ENCODE measurements around the gene CACNB2. TPM values are rescaled to one million over a fixed set of nuclear protein-coding genes. Genes with fewer than 3 reads are reported as not detected.

Gene CACNB2
- total RNA-seq, 1 donor from 2014 or later: 0.13 TPM

DNA sequence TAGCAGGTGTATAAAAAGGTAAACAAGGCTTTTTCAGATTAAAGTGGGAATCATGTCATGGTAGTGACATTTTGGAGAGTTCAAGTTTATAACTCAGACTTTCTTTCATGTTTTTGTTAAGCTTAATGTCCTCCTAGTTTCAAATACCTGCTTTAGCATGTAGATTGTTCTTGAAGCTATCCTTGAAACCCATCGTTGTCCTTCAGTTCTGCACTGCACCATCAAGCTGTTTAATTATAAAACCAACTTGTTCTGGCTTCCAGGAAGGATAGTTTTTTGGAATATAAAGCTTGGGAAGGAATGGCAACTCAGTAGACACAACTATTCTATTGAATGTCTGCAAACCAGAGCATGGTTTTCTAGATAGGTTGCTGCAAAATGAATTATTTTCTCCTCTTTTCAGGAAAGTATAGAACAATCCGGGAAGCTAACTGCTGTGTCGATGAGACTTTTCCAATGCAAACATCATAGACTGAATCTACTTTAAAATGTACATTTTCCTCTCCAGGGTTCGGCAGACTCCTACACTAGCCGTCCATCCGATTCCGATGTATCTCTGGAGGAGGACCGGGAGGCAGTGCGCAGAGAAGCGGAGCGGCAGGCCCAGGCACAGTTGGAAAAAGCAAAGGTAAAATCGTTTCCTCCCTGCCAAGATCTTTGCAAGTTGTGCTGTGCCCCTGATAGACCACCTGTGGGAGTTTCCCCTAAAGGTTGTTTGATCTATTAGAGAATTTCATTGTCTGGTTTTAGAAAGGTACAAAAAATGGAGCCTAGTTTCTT, 261.4 kb downstream of the CACNB2 start:
- no peak for DNase-seq (ENCODE audit: low spot score)
- Mint-ChIP-seq H3K27ac (no peak overlapping the region), H3K4me3 (no peak overlapping the region), H3K4me1 (ENCODE audit: low read depth) (no peaks in the 10 kb centered on the region), H3K9me3 (no peaks in the 10 kb centered on the region), H3K36me3 (ENCODE audit: low read depth) (no peaks in the 10 kb centered on the region), H3K27me3 (ENCODE audit: insufficient read depth) (peaks cover 7% of the 10 kb centered on the region)
- intact Hi-C loops (cut with micrococcal nuclease): no loop called here

DNA sequence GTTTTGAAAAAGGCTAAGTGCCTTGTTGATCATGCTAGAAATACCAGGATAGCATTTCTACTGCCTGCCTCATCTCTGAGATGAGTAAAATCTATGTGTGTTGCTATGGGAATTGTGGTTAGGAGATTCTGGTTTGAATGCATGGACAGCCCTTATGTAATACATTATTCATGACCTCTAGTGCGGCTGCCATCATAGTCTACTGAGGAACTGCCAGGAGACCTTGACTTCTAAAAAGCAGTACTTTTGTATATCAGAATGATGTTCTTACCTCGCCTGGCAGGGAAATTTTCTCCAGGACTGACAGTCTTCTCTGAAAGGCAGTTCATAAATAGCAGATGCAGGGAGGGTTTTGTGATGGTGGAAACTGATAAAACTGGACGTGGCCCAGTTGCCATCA, 262.6 kb downstream of the CACNB2 start:
- Mint-ChIP-seq H3K27me3 (ENCODE audit: insufficient read depth) (peaks cover 7% of the 10 kb centered on the region), H3K4me3 (no peak overlapping the region), H3K9me3 (no peaks in the 10 kb centered on the region), H3K36me3 (ENCODE audit: low read depth) (no peaks in the 10 kb centered on the region), H3K27ac (no peak overlapping the region), H3K4me1 (ENCODE audit: low read depth) (no peaks in the 10 kb centered on the region)
- DNase-seq (ENCODE audit: low spot score): no peak
- intact Hi-C loops (cut with micrococcal nuclease): no loop called here

DNA sequence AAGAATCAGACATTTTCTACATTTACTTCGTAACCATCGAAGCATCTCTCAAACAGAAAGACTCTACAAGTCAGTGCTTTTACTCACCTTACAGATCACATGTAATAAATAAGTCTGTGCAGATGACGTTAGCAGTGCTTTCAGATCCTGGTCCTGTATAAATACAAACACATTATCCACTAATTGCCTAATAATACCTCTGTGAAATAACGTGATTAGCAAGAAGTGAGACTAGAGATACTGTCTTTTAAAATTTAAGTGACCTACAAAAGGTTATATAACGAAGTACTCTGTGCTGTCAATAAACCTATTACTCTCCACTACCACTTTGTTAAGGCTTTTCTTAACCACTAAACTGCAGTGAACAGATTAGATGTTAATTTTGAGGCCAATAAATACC, 264.3 kb downstream of the CACNB2 start:
- no peaks in the 10 kb centered on the region for H3K36me3 Mint-ChIP-seq (ENCODE audit: low read depth)
- no peak overlapping the region for H3K4me3 Mint-ChIP-seq
- intact Hi-C loops (cut with micrococcal nuclease): no loop called here
- H3K9me3 Mint-ChIP-seq: no peaks in the 10 kb centered on the region
- no peak overlapping the region for H3K27ac Mint-ChIP-seq
- H3K27me3 Mint-ChIP-seq (ENCODE audit: insufficient read depth): peaks cover 7% of the 10 kb centered on the region
- H3K4me1 Mint-ChIP-seq (ENCODE audit: low read depth): no peaks in the 10 kb centered on the region
- no peak for DNase-seq (ENCODE audit: low spot score)

DNA sequence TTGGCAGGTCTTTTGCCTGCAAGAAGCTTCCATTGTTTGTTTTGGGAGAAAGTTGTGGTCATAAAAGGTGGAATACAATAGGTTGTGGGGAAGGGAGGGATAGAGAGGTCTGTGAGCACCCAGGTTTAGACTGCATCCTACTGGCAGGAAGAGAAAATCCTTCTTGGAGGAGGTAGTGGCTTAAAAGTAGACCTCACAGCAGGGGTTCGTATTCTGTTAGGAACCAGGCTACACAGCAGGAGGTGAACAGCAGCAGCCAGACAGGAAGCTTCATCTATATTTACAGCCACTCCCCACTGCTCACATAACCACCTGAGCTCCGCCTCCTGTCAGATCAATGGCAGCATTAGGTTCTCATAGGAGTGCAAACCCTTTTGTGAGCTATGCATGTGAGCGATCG, 265.9 kb downstream of the CACNB2 start:
- Mint-ChIP-seq H3K4me1 (ENCODE audit: low read depth) (no peaks in the 10 kb centered on the region), H3K36me3 (ENCODE audit: low read depth) (no peaks in the 10 kb centered on the region), H3K9me3 (no peaks in the 10 kb centered on the region), H3K27ac (no peak overlapping the region), H3K4me3 (no peak overlapping the region), H3K27me3 (ENCODE audit: insufficient read depth) (no peaks in the 10 kb centered on the region)
- intact Hi-C loops (cut with micrococcal nuclease): no loop called here
- DNase-seq (ENCODE audit: low spot score): no peak

DNA sequence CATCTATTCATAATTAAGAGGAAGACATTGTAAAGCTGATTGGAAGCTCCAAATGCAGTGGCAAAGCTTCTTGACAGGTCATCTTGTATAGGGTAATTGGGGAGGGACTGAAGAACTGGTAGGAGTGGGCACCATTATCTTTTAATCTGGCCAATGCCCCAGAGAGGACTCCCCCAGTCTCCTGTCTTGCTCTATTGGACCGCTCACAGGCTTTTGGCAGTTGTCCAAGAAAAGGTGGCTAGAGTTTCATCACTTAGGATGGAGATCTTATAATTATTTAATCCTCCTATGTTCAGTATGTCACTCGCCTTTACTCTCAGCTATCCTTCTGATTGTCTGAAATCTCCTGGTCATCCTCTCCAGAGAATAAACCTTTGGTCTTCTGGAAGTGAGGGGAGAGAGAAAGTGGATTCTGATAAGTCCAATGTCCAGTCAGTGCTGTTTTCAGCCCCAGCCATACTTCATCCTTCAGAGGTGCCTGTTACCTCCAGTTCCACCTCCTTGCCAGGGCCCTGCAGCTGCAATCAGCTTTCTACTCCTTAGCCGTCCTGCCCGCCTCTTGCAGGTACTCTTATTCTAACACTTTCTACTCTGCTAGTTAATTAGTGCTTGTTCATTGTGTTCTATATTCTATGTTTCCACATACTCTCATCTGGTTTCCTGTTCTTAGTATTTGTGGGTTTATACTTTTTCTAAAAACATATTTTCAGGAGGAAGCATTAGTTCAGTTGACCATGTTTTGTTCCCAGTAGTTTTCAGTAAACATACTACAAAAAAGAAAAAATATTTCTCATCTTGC, 269.6 kb downstream of the CACNB2 start:
- Mint-ChIP-seq H3K27me3 (ENCODE audit: insufficient read depth) (no peaks in the 10 kb centered on the region), H3K4me3 (no peak overlapping the region), H3K27ac (no peak overlapping the region), H3K36me3 (ENCODE audit: low read depth) (no peaks in the 10 kb centered on the region), H3K9me3 (no peaks in the 10 kb centered on the region), H3K4me1 (ENCODE audit: low read depth) (no peaks in the 10 kb centered on the region)
- intact Hi-C loops (cut with micrococcal nuclease): no loop called here
- DNase-seq (ENCODE audit: low spot score): no peak

DNA sequence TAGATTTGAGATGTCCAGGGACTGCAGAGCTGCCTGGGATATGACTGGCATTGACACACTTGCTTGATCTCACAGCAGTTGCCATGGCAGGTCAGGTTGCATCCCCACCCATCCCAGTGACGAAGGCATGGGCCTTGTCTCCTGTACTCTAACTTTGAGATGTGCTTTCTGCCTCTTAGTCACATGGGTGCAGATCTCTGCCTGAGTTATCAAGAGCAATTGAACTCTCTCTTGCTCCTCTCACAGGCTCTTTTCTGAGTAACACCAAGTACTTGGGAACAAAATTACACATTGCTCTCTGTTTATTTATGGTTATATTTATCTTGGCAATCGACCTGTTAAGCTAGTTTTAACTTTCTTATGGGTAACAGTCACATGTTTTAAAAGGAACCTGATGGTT, 273.8 kb downstream of the CACNB2 start:
- no peak overlapping the region for H3K27ac Mint-ChIP-seq
- intact Hi-C loops (cut with micrococcal nuclease): no loop called here
- H3K4me1 Mint-ChIP-seq (ENCODE audit: low read depth): no peaks in the 10 kb centered on the region
- no peak overlapping the region for H3K4me3 Mint-ChIP-seq
- DNase-seq (ENCODE audit: low spot score): no peak
- no peaks in the 10 kb centered on the region for H3K27me3 Mint-ChIP-seq (ENCODE audit: insufficient read depth)
- no peaks in the 10 kb centered on the region for H3K36me3 Mint-ChIP-seq (ENCODE audit: low read depth)
- peaks cover 3% of the 10 kb centered on the region for H3K9me3 Mint-ChIP-seq

DNA sequence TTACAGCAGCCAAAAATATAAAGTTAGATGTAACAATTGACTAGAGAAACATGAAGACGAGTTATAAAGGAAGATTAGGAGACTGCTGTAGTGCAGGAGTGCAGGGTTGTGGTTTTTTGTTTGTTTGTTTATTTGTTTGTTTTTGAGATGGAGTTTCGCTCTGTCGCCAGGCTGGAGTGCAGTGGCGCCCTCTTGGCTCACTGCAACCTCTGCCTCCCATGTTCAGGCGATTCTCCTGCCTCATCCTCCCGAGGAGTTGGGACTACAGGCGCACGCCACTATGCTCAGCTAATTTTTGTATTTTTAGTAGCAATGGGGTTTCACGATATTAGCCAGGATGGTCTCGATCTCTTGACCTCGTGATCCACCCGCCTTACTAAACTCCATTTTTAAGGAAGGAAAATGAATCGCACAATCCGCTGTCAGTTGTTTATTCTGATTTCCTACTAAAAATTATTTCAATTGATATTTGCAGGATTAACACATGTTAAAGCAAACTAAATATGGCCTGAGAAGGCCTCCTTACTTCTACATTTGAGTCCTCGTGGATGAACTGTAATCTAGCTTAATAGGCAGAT, 277.8 kb downstream of the CACNB2 start:
- Mint-ChIP-seq H3K36me3 (ENCODE audit: low read depth) (no peaks in the 10 kb centered on the region), H3K4me3 (no peak overlapping the region), H3K27me3 (ENCODE audit: insufficient read depth) (no peaks in the 10 kb centered on the region), H3K9me3 (peaks cover 3% of the 10 kb centered on the region), H3K27ac (no peak overlapping the region), H3K4me1 (ENCODE audit: low read depth) (no peaks in the 10 kb centered on the region)
- DNase-seq (ENCODE audit: low spot score): no peak
- intact Hi-C loops (cut with micrococcal nuclease): no loop called here

DNA sequence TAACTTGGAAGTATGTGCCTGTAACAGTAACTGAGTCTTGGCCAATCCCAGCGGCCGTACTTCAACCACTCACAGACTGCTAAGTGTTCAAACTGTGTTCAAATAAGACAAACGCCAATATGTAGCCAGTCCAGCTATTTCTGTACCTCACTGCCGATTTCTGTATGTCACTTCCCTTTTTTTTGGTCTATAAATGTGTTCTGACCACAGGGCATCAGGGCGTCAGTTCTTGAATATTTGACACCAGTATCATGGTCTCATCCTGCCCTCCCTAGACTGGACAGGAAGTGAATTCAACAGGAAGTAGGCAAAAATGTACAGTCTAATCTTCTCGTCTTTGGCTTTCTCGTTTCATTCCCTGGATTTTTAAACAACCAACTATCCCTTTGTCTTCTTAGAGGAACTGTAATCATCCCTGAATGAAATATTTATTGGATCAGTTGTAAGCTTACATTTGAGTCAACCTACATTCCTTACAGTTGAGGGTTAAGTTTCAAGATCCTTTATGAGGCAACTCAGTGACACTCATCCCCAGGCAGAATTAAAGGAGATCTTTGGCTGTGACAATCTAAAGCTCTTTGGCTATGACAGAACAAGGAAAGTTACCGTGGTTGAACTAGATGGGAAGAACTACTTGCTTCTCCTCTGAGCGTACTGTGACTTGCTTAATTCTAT, 278.5 kb downstream of the CACNB2 start:
- Mint-ChIP-seq H3K9me3 (peaks cover 3% of the 10 kb centered on the region), H3K27ac (no peak overlapping the region), H3K36me3 (ENCODE audit: low read depth) (no peaks in the 10 kb centered on the region), H3K4me1 (ENCODE audit: low read depth) (no peaks in the 10 kb centered on the region), H3K4me3 (no peak overlapping the region), H3K27me3 (ENCODE audit: insufficient read depth) (no peaks in the 10 kb centered on the region)
- intact Hi-C loops (cut with micrococcal nuclease): no loop called here
- DNase-seq (ENCODE audit: low spot score): no peak

DNA sequence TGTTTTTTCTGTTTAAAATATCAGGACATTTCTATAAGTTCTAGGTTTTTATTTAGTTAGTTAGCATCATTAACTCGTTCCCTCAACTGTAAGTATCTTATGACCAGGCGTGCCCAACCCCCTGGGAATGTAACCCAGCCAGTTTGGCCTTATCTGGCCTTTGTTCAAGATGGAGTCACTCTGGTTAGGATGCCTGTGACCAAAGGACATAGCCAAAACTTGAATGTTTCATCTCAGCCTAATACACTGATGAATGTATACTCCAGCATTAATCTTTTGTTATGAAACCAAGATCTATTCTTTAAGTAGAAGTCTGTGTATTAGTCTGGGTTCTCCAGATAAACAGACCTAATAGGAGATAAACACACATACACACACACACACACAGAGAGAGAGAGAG, 279.7 kb downstream of the CACNB2 start:
- H3K4me3 Mint-ChIP-seq: no peak overlapping the region

DNA sequence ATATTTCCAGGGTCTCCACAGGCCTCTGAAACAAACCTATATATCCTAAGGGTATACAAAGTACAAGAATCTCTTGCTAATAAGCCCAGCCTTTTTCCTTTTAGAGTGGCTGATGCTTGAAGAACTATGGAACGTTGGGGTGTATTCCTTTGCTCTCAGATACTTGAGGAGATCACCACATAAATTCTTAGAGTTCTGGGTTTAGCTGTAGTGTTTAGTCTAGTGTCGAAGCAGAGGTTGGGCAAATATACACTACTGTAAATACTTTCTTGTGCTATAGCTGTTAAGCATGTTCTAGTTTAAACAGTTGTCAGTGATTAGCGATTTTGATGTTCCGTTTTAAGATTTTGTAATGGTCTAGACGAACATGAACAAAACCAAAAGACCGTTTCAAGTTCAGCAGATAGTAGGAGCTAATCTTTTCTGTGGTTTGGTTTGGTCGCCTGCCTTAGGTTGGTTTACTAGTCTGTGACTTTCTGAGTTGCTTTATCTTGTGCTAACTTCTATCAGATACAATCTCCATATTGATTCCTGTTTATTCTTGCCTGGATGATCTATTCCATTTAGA, 281.6 kb downstream of the CACNB2 start:
- H3K36me3 Mint-ChIP-seq (ENCODE audit: low read depth): no peaks in the 10 kb centered on the region
- H3K4me1 Mint-ChIP-seq (ENCODE audit: low read depth): no peaks in the 10 kb centered on the region
- peaks cover 3% of the 10 kb centered on the region for H3K9me3 Mint-ChIP-seq
- no peak overlapping the region for H3K4me3 Mint-ChIP-seq
- intact Hi-C loops (cut with micrococcal nuclease): no loop called here
- H3K27ac Mint-ChIP-seq: no peak overlapping the region
- peaks cover 3% of the 10 kb centered on the region for H3K27me3 Mint-ChIP-seq (ENCODE audit: insufficient read depth)
- DNase-seq (ENCODE audit: low spot score): no peak

More for the DNA sequence above, 279.7 kb downstream of the CACNB2 start:
- Mint-ChIP-seq H3K27ac (no peak overlapping the region), H3K27me3 (ENCODE audit: insufficient read depth) (no peaks in the 10 kb centered on the region), H3K36me3 (ENCODE audit: low read depth) (no peaks in the 10 kb centered on the region), H3K9me3 (peaks cover 3% of the 10 kb centered on the region), H3K4me1 (ENCODE audit: low read depth) (no peaks in the 10 kb centered on the region)
- intact Hi-C loops (cut with micrococcal nuclease): no loop called here
- no peak for DNase-seq (ENCODE audit: low spot score)

DNA sequence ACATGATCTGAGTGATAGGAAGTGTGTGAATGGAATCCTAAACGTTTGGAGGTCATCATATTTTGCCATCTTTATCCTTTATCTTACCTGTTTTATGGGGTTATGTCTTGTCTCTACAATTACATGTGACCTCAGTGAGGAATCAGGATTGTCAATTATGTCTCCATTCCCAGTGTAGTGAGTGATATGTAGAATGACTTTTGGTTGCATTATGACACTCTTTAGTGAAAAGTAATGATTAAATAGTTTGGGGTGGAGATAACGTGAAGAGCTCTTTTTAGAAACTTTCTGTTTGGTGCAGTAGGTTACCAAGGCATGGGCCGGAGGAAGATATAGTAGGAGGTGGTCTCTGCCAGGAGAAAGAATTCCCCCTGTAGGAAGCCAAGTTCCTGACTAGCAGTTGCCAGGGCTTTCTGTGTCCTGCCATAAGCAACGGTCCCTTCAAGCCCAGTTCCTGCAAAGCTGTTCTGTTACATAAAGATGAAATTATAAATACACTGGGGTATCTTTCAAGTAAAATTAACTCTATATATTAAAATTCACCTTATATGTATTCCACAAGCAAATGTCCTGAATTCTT, 282.9 kb downstream of the CACNB2 start:
- no peaks in the 10 kb centered on the region for H3K4me1 Mint-ChIP-seq (ENCODE audit: low read depth)
- no peak for DNase-seq (ENCODE audit: low spot score)
- intact Hi-C loops (cut with micrococcal nuclease): no loop called here
- no peak overlapping the region for H3K27ac Mint-ChIP-seq
- no peaks in the 10 kb centered on the region for H3K36me3 Mint-ChIP-seq (ENCODE audit: low read depth)
- no peak overlapping the region for H3K4me3 Mint-ChIP-seq
- no peaks in the 10 kb centered on the region for H3K9me3 Mint-ChIP-seq
- peaks cover 6% of the 10 kb centered on the region for H3K27me3 Mint-ChIP-seq (ENCODE audit: insufficient read depth)

DNA sequence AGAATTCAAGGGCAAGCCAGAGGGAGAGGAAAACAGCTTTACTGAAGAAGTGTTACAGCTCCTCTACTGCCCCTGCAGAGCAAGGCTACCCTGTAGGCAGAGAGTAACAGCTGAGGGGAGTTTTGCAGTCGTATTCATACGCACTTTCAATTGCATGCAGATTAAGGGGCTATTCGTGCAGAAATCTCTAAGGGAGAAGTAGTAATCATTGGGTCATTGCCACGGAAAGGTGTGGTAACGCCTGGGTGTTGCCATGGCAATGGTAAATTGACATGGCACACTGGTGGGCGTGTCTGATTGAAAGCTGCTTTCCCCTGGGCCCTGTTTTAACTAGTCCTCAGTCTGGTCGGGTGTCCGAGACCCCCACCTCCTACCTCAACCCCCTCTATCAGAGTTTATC, 284.0 kb downstream of the CACNB2 start:
- no peaks in the 10 kb centered on the region for H3K4me1 Mint-ChIP-seq (ENCODE audit: low read depth)
- H3K4me3 Mint-ChIP-seq: no peak overlapping the region
- intact Hi-C loops (cut with micrococcal nuclease): no loop called here
- no peak for DNase-seq (ENCODE audit: low spot score)
- no peaks in the 10 kb centered on the region for H3K36me3 Mint-ChIP-seq (ENCODE audit: low read depth)
- peaks cover 6% of the 10 kb centered on the region for H3K27me3 Mint-ChIP-seq (ENCODE audit: insufficient read depth)
- H3K27ac Mint-ChIP-seq: no peak overlapping the region
- no peaks in the 10 kb centered on the region for H3K9me3 Mint-ChIP-seq
